Mesenchymal stem cell (in vitro differentiated cells and primary cell): Measurements from ENCODE around the gene TSC22D4.
A peak's percentile ranks its signal among the peaks of the same experiment; 100 is the strongest.
"Not testable (repeated sequence)": the region's sequence is repeated elsewhere in the genome, so short reads cannot be mapped to it uniquely, and the experiment has no call there.

Experiments
- DNase-seq: peaks from one replicate; pipeline ENCODE4 v3.0.0-alpha.2; 2013
- H2AFZ ChIP-seq: one replicate; pipeline ENCODE4 v1.6.1; 2013; ENCODE audit warnings: low read depth, mild to moderate bottlenecking, control low read depth, inconsistent platforms, low read length, moderate library complexity
- H2AK5ac ChIP-seq: 2 replicates; pipeline ENCODE4 v1.6.1; 2013; ENCODE audit warnings: low read length, moderate library complexity, mild to moderate bottlenecking, inconsistent platforms; ENCODE audit not compliant: severe bottlenecking
- H2BK120ac ChIP-seq: one replicate; pipeline ENCODE4 v1.6.1; 2013; ENCODE audit warnings: low read depth, mild to moderate bottlenecking, inconsistent platforms, low read length, moderate library complexity
- H2BK12ac ChIP-seq, 2 experiments: one replicate each; pipeline ENCODE4 v1.6.1; 2013; ENCODE audit warnings: inconsistent platforms in 2 of 2, low read length in 2 of 2, mild to moderate bottlenecking in 2 of 2, moderate library complexity in 2 of 2, control low read depth in 1 of 2
- H2BK15ac ChIP-seq: one replicate; pipeline ENCODE4 v1.6.1; 2013; ENCODE audit warnings: mild to moderate bottlenecking, low read depth, inconsistent platforms; ENCODE audit not compliant: poor library complexity, severe bottlenecking
- H2BK5ac ChIP-seq: 2 replicates; pipeline ENCODE4 v1.6.1; 2013; ENCODE audit warnings: low read depth, mild to moderate bottlenecking, low read length, control low read depth, inconsistent platforms; ENCODE audit not compliant: poor library complexity, severe bottlenecking
- H3K14ac ChIP-seq, 2 experiments: one replicate each; pipeline ENCODE4 v1.6.1; 2013; ENCODE audit warnings: inconsistent platforms in 2 of 2, low read length in 2 of 2, control low read depth in 1 of 2, mild to moderate bottlenecking in 1 of 2, moderate library complexity in 1 of 2
- H3K18ac ChIP-seq, 2 experiments: one replicate each; pipeline ENCODE4 v1.6.1; 2013; ENCODE audit warnings: inconsistent platforms in 2 of 2, low read length in 2 of 2, control low read depth in 1 of 2, low read depth in 1 of 2, mild to moderate bottlenecking in 1 of 2
- H3K23ac ChIP-seq, 2 experiments: one replicate each; pipeline ENCODE4 v1.6.1; 2013; ENCODE audit warnings: inconsistent platforms in 2 of 2, low read length in 2 of 2, mild to moderate bottlenecking in 2 of 2, moderate library complexity in 2 of 2, control low read depth in 1 of 2
- H3K27ac ChIP-seq: 2 replicates; pipeline ENCODE4 v1.5.1; 2013; ENCODE audit warnings: mild to moderate bottlenecking, moderate library complexity, low read length, control low read depth, inconsistent platforms; ENCODE audit not compliant: poor library complexity, severe bottlenecking
- H3K27me3 ChIP-seq, 2 experiments: 2 replicates each; pipeline versions ENCODE4 v1.6.1 to v1.7.0; 2013; ENCODE audit warnings: low read length in 2 of 2, mild to moderate bottlenecking in 2 of 2, moderate library complexity in 2 of 2, control low read depth in 1 of 2, inconsistent platforms in 1 of 2; ENCODE audit not compliant: control insufficient read depth in 1 of 2, insufficient read depth in 1 of 2
- H3K36me3 ChIP-seq, 2 experiments: 2 replicates each; pipeline versions ENCODE4 v1.6.1 to v1.7.0; 2013; ENCODE audit warnings: low read length in 2 of 2, control low read depth in 1 of 2, inconsistent platforms in 1 of 2, low read depth in 1 of 2, mild to moderate bottlenecking in 1 of 2; ENCODE audit not compliant: insufficient read depth in 2 of 2, control insufficient read depth in 1 of 2
- H3K4ac ChIP-seq, 2 experiments: one replicate each; pipeline ENCODE4 v1.6.1; 2013; ENCODE audit warnings: inconsistent platforms in 2 of 2, low read length in 2 of 2, mild to moderate bottlenecking in 2 of 2, moderate library complexity in 2 of 2, control low read depth in 1 of 2, low read depth in 1 of 2
- H3K4me1 ChIP-seq: 2 replicates; pipeline ENCODE4 v1.6.1; 2013; ENCODE audit warnings: low read depth, low read length, control low read depth; ENCODE audit not compliant: control insufficient read depth, insufficient read depth
- H3K4me2 ChIP-seq: 2 replicates; pipeline ENCODE4 v1.6.1; 2013; ENCODE audit warnings: low read length, mild to moderate bottlenecking, inconsistent platforms; ENCODE audit not compliant: poor library complexity, severe bottlenecking
- H3K4me3 ChIP-seq, 2 experiments: 2 replicates each; pipeline versions ENCODE4 v1.5.1 to v1.7.0; 2013; ENCODE audit warnings: low read length in 2 of 2, mild to moderate bottlenecking in 2 of 2, control low read depth in 1 of 2, low read depth in 1 of 2; ENCODE audit not compliant: insufficient read depth in 1 of 2
- H3K79me1 ChIP-seq: replicated peaks from 2 replicates; pipeline ENCODE4 v1.6.1; 2013; ENCODE audit warnings: mild to moderate bottlenecking, control low read depth, low read length, inconsistent platforms; ENCODE audit not compliant: poor library complexity, severe bottlenecking
- H3K9ac ChIP-seq: 2 replicates; pipeline ENCODE4 v1.7.0; 2013; ENCODE audit warnings: mild to moderate bottlenecking, low read length, moderate library complexity
- H3K9me3 ChIP-seq: 2 replicates; pipeline ENCODE4 v1.7.0; 2013; ENCODE audit warnings: mild to moderate bottlenecking, low read length; ENCODE audit not compliant: control insufficient read depth
- H4K8ac ChIP-seq: one replicate; pipeline ENCODE4 v1.6.1; 2013; ENCODE audit warnings: inconsistent platforms, mild to moderate bottlenecking, low read length, moderate library complexity
- H4K91ac ChIP-seq: one replicate; pipeline ENCODE4 v1.6.1; 2013; ENCODE audit warnings: mild to moderate bottlenecking, low read length, inconsistent platforms
- WGBS: methylation state at CpG from one replicate; pipeline ENCODE4 v1.1.7; 2013; ENCODE audit warnings: mixed read lengths; 5-methylcytosine and 5-hydroxymethylcytosine counted together

Gene TSC22D4

DNA sequence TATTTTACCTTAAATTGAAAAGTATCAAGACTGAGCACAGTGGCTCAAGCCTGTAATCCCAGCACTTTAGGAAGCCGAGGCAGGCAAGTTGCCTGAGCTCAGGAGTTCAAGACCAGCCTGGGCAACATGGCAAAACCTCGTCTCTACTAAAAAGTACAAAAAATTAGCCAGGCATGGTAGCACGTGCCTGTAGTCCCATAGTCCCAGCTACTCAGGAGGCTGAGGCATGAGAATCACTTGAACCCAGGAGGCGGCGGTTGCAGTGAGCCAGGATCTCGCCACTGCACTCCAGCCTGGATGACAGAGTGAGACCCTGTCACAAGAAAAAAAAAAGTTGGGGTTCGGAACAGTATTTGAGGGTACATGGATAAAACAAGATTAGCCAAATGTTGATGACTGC lies 39.8 kb downstream of the TSC22D4 start:
- Histone ChIP-seq H3K4ac (peak overlapping the region; percentile 31 to 52), H3K18ac (peak overlapping the region in 1 of 2 experiments; percentile 11), H3K4me1 (peaks cover 15% of the 10 kb centered on the region), H2BK120ac (peak overlapping the region; percentile 27), H4K8ac (peak overlapping the region; percentile 35), H2BK15ac (peak overlapping the region; percentile 44), H2BK12ac (peak overlapping the region in 1 of 2 experiments; percentile 21), H3K36me3 (peaks cover 9 to 13% of the 10 kb centered on the region in 2 experiments)
- H3K9ac ChIP-seq, H3K27me3 ChIP-seq, H3K14ac ChIP-seq, H3K23ac ChIP-seq, H3K4me3 ChIP-seq, DNase-seq, H2AFZ ChIP-seq, H3K79me1 ChIP-seq, H3K9me3 ChIP-seq, H2AK5ac ChIP-seq, H3K27ac ChIP-seq, H3K4me2 ChIP-seq, H4K91ac ChIP-seq, H2BK5ac ChIP-seq: not testable (repeated sequence)
- WGBS = 92% methylated on average over 6 of the region's 7 CpGs

DNA sequence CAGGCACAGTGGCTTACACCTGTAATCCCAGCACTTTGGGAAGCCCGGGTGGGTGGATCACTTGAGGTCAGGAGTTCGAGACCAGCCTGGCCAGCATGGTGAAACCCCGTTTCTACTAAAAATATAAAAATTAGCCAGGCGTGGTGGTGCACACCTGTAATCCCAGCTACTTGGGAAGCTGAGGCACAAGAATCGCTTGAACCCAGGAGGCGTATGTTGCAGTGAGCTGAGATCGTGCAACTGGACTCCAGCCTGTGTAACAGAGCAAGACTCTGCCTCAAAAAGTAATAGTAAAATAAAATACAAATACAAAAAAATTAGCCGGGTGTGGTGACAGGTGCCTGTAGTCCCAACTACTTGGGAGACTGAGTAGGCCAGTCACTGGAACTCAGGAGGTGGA lies 40.3 kb downstream of the TSC22D4 start:
- not testable (repeated sequence) for H4K8ac ChIP-seq, H3K79me1 ChIP-seq, H3K4me3 ChIP-seq, H2BK12ac ChIP-seq, DNase-seq, H2AFZ ChIP-seq, H3K4ac ChIP-seq, H3K14ac ChIP-seq, H2BK120ac ChIP-seq, H3K4me2 ChIP-seq, H3K9me3 ChIP-seq, H2AK5ac ChIP-seq, H3K27ac ChIP-seq, H3K23ac ChIP-seq, H2BK15ac ChIP-seq, H4K91ac ChIP-seq, H3K18ac ChIP-seq, H3K27me3 ChIP-seq, H3K9ac ChIP-seq, H2BK5ac ChIP-seq
- peaks cover 14 to 18% of the 10 kb centered on the region in 2 experiments for H3K36me3 ChIP-seq
- WGBS = 98% methylated on average over 8 of the region's 8 CpGs
- peaks cover 12% of the 10 kb centered on the region for H3K4me1 ChIP-seq

DNA sequence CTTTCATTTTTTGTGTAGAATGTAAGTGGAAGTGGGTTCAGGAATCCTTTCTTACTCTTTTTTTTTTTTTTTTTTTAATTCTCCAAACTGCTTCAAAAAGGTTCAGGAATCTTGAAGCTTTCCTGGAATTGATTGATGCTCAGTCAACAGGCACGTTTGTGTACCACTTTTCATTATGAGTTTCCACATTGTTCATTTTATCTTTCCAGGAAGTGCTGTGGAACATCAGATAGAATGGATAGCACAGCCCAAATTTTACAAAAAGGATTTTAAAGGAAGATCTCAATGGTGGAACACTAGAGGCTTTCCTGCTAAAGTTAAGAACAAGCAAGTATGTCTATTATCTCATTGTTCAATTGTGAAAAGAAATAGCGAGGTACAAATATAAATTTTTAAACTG lies 40.8 kb downstream of the TSC22D4 start:
- no peak overlapping the region for H3K27ac ChIP-seq
- no peak for DNase-seq

DNA sequence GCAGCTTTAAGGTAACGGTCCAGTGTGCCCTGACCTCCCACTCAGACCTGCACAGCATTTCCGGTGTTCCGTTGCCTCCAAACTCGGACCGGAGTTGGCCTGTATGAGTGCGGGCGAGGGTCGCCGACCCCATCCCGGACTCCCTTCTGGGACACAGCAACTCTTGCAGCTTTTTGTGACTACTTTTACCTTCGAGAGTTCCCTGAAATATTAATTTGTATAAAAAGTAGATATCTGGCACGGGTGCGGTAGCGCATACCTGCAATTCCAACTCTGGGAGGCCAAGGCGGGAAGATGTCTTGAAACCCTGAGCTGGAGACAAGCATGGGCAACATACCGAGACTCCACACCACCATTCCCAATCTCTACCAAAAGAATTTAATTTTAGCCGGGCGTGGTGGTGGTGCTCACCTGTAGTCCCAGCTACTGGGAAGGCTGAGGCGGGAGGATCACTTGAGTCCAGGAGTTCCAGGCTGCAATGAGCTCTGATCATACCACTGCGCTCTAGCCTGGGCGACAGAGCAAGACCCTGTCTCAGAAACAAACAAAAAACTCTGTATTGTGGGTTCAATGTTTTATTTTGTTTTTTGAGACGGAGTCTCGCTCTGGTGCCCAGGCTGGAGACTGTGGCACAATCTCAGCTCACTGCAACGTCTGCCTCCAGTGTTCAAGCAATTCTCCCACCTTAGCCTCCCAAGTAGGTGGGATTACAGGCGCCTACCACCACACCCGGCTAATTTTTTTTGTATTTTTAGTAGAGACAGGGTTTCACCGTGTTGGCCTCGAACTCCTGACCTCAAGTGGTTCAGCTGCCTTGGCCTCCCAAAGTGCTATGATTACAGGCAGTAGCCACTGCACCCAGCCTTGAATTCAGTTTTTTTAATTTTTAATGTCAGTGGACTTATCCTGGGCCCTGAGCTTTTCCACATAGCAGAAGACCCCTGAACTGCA lies 41.6 kb downstream of the TSC22D4 start:
- Histone ChIP-seq H3K4me2 (no peak overlapping the region), H3K14ac (no peak overlapping the region), H3K4me1 (peaks cover 15% of the 10 kb centered on the region), H2AK5ac (peak overlapping the region; percentile 88), H2BK12ac (peak overlapping the region in 1 of 2 experiments; percentile 74), H3K18ac (peak overlapping the region in 1 of 2 experiments; percentile 49), H3K23ac (no peak overlapping the region), H2BK120ac (no peak overlapping the region), H3K9ac (peak overlapping the region; percentile 90), H3K27me3 (no peaks in the 10 kb centered on the region), H3K4me3 (peak overlapping the region in 1 of 2 experiments; percentile 89), H3K4ac (no peak overlapping the region), H3K79me1 (peaks cover 4% of the 10 kb centered on the region), H2BK5ac (no peak overlapping the region), H3K9me3 (no peaks in the 10 kb centered on the region), H3K36me3 (peaks cover 26 to 31% of the 10 kb centered on the region in 2 experiments), H4K91ac (no peak overlapping the region), H2AFZ (no peak overlapping the region), H3K27ac (peak overlapping the region; percentile 8), H2BK15ac (peak overlapping the region; percentile 61), H4K8ac (peak overlapping the region; percentile 29)
- DNase-seq = no peak
- 97% methylated on average over 28 of the region's 28 CpGs for WGBS

More for the DNA sequence above, 40.8 kb downstream of the TSC22D4 start:
- 69% methylated on average over 2 of the region's 2 CpGs for WGBS
- Histone ChIP-seq H3K36me3 (peaks cover 20 to 24% of the 10 kb centered on the region in 2 experiments), H3K79me1 (peaks cover 4% of the 10 kb centered on the region), H2BK15ac (peak overlapping the region; percentile 61), H3K4me1 (peaks cover 12% of the 10 kb centered on the region), H2BK120ac (no peak overlapping the region), H2BK5ac (no peak overlapping the region), H2AK5ac (no peak overlapping the region), H3K4me3 (no peak overlapping the region), H3K23ac (no peak overlapping the region), H3K14ac (no peak overlapping the region), H3K4ac (no peak overlapping the region), H3K18ac (no peak overlapping the region), H3K9ac (no peak overlapping the region), H2BK12ac (no peak overlapping the region), H3K27me3 (no peaks in the 10 kb centered on the region), H4K91ac (no peak overlapping the region), H3K4me2 (no peak overlapping the region), H3K9me3 (no peaks in the 10 kb centered on the region), H2AFZ (no peak overlapping the region), H4K8ac (no peak overlapping the region)
